Measurements from ENCODE around the gene KLHL30.

Gene KLHL30

DNA sequence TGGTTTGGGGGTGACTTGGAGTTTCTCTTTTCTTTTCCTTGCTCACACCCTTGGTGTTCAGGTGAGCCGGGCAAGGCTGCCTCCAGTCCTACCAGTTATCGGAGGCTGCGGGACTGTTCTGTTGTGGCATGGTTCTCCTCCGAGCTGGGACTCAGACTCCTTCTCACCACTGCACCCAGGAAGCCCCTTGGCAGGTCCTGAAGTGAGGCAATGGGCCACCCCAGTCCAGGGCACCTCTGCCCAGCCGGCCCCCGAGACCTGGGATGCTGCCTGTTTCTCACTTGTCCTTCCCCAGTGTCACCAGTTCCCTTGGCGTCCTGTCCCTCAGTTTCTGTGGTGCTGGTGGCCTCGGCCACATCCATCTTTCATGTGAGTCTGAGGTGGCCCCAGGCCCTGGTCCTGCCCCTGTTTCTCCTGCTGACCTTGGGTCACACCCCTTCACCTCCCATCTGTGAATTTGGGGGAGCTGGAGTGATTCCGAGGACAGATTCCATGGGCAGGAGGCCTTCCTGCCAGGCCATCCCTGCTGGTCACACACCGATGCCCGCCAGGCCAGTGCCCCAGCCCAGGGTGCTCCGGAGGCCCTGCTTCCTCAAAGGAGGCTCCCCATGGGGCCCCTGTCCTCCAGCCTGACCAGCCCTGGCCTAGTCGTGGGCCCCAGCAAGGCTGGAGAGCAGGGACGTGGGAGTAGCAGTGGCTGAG, 6.6 kb upstream of the KLHL30 start:
- no peak for DNase-seq

DNA sequence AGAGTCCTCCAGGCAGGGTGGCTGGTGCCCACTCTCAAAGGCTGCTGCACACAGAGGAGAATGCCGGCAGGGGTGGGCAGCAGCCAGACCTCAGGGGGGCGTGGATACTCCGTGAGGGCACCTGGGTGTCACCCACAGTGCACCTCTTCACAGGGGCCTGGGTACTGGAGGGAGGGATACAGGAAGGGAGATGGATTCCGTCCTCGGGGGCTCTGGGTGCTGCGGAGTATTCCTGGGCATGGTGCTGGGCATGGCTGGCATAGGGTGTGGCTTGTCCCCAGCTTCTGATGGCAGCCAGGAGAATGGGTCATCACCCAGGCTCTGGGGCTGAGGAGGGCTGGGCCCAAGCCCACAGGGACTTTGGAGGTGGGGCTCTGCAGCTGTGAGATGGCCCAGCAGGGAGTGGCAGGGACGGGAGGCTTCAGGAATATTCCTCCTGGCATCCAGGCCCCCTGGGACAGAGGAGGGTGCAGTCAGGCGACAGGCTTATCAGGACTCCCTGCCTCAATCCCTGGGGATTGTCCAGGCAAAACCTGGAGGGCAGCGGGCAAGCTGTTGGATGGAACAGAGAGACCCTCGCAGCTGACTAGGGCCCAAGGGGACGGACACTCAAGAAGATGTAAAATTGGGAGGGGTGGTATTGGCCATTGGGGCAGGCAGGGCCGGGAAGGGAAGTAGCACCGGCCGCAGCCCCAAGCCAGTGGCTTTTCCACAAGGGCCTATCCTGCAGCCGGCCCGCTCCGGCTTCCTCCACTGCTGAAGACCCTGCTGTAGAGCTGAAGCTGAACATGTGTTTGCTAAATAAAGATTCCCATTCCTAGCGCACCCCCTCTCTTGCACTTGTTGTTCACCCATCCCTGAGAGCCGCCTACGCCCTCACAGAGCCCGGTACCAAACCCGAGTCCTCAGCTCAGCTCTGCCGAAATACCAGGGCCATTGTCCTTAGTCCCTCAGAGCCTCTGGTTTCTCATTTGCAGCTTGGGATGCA, 5.7 kb upstream of the KLHL30 start:
- DNase-seq = no peak

DNA sequence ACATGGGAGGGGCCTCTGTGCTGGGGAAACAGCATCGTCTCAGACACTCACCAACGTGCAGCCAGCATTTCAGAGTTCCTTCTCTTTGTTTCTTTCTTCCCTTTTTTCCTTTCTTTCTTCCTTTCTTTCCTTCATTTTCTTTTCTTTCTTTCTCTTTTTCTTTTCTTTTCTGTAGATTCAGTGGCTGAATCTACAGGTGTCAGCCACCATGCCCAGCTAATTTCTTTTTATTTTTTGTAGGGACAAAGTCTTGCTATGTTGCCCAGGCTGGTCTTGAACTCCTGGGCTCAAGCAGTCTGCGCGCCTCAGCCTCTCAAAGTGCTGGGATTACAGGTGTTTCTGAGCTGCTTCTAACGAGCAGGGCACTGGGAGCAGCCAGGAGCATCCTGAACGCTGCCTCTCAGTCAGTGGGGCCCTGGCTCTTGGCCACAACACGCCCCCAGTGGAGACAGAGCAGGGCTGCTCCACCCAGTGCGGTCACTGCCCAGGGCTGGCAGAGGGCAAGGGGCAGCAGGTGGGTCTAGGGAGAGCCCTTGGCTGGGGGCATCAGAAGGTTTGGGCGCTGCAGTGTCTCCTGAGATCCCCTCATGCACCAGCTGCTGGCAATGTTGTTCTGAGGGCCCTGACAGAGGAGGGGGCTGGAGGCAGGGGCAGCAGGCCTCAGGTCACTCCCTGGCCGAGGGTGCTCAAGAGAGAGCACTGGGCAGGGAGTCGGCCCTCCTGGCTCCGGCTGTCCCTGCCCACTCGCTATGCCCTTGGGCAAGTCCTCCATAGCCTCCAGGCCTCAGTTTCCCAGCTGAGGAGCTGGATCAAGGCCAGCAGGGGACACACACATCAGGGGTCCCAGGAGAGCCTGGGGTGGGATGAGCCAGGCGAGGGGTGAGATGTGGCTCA, 4.7 kb upstream of the KLHL30 start:
- DNase-seq = no peak

DNA sequence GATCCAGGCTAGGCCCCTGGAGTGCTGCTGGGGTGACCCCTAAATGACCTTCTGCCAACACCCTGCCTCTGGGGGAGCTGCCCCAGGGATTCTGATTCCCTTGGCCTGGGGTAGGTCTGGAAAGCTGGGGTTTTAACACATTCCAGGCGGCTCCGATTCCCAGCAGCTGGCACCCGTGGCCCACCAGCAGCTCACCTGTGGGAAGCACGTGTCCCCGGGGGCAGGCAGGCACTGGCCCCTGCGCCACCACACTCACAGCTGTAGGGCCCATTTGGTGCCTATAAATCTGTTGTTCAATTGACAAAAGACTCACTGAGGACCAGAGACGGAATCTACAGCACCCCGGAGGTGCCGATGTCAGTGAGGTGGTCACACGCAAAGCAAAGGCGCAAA, 4.1 kb upstream of the KLHL30 start:
- no peak for DNase-seq

DNA sequence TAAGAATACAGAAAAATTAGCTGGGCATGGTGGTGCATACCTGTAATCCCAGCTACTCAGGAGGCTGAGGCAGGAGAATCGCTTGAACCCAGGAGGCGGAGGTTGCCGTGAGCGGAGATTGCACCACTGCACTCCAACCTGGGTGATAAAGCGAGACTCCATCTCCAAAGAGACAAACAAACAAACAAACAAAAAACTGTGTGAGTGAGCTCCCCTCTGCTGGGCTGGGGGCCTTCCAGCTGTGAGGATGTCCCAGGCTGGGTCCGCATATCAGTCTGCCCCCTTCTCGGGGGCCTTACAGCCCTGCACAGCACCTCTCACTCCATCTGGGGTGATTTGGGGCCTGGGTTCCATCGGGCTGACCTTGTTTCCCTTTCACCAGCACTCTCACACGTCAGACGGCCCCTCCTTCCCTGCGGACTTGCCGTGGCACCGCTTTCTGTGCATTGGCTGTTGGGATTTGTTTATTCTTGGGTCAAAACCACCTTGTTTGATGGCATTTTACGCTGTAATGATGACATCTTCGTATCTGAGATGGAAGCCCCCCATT, 2.8 kb upstream of the KLHL30 start:
- DNase-seq = no peak

DNA sequence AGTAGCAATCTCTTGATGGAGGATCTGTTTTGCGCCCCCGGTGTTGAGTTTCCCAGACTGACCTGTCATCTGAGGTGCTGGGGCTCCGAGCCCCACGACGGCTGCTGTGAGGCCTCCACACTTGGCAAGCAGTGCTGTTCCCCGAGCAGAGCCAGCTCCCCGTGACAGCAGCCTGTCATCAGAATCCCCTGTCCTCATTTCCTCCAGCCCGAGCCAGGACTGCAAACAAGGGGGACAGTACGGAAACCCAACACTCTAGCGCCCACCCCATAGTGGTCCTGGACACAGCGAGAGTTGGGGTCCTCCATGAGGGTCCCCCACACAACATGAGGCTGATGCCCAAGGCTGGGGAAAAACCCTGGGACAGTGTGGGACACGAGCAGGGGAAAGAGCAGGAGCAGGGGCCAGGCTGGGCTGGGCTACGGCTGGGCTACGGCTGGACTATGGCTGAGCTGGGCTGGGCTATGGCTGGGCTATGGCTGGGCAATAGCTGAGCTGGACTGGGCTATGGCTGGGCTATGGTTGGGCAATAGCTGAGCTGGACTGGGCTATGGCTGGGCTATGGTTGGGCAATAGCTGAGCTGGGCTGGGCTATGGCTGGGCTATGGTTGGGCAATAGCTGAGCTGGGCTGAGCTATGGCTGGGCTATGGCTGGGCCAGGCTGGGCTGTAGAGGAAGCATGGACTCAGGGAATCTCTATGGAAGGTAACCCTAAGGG, 1.5 kb upstream of the KLHL30 start:
- peak; percentile 34 for DNase-seq

DNA sequence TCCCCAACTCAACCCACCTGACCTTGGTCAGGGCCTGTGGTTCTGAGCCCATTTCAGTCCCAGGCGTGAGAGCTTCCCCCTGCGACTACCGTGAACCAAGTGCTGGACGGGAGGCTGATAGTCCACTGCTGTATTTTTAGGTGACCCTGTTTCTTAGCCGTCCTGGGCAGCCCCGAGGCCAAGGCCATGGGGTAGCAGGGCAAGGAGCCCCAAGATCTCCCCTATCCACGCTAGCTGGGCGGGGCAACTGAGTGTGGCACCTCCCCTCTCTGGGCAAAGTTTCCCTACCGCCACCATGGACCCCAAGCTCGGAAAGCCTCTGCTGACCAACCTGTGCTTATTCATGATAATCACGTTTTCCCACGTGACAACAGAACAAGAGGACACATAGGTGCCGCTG, 583 bp upstream of the KLHL30 start:
- DNase-seq = no peak

DNA sequence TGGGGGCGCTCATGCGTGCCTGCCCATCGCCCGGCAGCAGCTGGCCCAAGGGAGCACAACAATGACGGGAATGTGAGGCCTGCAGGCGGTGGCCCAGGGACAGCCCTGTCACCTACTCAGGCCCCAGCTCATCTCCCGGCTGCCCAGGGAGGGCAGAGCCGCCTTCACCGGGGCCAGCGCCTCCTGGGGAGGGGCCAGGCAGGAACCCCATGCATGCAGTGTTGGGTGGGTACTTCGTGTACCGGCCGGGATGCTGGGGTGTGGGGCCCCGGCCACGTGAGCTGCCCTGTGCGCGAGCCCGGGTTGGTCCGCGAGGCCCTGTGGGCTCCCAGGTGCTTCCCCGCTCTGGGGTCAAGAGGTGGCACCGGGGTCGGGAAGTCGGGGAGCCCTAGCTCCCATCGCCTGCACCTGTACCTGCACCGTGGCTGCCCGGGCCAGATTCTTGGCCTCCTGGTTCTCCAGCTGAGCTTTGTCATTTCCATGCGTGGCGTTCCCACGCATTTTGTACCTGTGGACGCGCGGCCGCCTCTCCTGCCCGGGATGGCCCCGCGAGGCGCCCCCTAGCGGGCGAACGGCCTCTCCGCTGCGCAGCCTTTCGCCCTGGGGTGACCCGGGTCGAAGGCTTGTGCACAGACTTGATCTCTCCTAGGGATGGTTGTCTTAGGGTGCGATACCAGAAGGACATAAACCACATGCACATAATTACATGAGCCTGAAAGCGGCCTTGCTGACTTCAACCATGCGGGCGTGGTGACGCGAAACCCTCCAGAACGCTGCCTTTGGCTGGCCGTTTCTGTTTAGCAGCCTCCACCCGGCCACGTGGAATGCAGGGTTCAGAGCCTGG, 950 bp downstream of the KLHL30 start:
- DNase-seq = no peak

DNA sequence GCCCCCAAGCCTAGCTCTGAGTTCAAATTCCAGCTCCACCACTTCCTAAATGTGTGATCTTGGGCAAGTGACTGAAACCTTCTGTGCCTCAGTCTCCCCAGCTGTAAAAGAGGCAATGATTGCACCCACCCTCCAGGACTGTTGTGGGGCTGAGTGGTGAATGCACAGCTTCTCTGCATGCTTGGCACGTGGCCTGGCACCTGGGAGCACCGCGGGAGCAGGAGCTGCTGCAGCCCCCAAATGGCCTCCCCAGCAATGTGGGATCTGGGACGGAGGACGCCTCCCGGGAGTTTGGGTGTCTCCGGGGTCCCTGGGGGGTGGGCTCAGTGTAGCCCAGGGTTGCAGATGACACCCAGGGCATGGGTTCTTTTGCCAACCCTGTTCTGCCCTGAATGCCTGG, 1.6 kb downstream of the KLHL30 start:
- DNase-seq = no peak

DNA sequence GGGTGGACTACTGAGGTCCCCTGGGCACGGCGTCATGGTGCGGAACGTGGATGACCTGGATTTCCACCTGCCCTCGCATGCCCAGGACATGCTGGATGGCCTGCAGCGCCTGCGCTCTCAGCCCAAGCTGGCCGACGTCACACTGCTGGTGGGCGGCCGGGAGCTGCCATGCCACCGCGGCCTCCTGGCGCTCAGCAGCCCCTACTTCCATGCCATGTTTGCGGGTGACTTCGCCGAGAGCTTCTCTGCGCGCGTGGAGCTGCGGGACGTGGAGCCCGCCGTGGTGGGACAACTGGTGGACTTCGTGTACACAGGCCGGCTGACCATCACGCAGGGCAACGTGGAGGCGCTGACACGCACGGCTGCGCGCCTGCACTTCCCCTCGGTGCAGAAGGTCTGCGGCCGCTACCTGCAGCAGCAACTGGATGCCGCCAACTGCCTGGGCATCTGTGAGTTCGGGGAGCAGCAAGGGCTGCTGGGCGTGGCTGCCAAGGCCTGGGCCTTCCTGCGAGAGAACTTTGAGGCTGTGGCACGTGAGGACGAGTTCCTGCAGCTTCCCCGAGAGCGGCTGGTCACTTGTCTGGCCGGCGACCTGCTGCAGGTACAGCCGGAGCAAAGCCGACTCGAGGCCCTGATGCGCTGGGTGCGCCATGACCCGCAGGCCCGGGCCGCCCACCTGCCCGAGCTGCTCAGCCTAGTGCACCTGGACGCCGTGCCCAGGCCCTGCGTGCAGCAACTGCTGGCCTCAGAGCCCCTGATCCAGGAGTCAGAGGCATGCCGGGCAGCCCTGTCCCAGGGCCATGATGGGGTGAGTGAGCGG, 2.5 kb downstream of the KLHL30 start:
- DNase-seq = no peak

DNA sequence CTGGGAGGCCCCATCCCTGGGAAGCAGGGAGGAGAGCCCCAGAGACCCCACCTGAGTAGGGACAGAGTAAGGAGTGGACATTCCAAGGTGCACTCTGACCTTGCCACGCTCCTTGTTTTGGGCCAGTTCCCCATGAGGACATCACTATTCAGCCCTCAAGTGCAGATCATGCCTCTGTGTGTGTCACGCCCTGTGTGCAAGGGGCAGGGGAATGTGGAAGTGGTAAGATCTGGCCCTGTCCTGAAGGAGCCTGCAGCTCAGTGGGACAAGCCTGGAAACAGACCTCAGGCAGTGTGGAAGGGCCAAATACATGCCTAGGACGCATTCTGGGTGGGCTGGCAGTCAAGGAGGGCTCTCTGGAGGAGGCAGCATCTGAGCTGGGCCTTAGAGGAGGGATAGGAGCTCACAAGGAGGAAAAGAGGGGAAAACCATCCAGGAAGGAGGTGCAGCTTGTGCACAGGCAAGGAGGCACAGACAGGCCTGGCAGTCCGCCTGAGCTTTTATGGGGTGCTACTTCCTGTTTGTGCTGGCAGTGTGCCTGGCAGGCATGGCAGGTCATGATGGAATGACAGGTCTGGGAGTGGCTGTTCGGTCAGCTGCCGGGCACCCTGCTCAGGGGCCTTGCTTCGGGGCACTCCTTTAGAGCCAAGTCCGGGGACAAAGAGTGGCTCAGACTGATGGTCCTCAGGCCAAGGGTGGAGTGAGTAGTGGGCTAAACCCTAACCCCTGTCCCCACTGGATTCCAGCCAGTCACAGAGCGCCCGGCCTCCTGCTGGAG, 3.3 kb downstream of the KLHL30 start:
- DNase-seq = peak; percentile 39

DNA sequence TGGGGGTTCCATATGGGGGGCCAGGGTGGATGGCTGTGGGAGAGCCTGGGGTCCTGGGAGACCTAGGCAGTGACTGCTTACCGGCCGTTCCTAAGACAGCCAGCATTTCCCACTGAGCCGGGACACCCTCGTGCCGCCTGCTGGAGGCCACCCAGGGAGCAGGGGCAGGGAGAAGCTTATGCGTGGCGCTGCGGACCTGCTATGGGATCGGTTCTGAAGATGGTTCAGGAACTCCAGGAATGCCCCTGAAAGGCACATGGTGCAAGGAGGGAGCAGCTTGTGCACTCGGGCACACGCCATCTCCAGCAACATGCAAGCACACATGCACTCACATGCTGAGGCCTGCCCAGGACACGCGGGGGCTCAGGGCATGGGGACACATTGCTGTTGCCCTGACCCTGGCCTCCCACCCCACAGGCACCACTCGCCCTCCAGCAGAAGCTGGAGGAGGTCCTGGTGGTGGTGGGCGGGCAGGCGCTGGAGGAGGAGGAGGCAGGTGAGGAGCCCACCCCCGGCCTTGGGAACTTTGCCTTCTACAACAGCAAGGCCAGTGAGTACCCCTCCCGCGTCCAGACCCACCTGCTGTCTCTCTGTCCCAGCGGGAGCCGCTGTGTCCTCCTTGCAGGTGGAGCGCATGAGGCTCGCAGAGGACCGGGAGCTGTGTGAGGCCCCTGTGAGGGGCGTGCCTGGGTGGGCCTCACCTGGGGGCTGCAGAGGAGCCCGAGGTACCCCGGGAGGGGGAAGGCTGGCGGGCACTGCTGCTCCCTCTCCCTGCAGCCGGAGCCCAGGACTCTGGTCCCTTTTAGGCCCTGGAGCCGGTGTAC, 4.1 kb downstream of the KLHL30 start:
- no peak for DNase-seq

DNA sequence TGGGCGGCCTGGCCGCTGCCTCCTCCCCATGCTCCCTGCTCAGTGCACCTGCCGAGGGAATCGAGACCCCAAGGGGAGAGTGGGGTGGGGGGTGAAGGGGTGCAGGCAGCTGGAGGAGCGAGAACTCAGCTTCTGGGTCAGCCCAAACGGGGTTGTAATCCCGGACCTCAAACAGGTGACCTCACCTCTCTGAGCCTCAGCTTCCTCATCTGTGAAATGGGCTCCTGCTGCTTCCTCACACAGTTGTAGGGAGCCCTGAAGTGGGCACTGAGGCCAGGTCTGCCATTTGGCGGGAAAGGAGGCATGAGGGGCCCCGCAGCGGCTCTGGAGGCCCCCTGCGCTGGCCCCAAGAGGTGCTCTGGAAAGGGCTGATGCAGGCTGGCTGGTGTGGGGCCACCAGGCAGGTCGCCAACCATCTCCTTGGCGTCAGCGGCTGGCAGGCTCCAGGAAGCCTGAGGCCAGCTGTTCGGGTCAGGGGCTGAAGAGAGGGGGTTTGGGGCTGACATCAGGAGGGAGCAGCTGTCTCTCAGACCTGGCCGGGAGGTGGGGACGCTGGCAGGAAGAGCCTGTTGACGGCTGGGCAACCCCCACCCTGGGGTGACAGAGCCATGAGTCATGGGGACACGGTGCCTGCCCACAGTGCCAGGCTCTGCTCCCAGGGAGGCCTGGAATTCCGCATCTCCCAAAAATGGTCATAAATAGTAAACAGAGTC, 4.9 kb downstream of the KLHL30 start:
- DNase-seq = peak; percentile 46

DNA sequence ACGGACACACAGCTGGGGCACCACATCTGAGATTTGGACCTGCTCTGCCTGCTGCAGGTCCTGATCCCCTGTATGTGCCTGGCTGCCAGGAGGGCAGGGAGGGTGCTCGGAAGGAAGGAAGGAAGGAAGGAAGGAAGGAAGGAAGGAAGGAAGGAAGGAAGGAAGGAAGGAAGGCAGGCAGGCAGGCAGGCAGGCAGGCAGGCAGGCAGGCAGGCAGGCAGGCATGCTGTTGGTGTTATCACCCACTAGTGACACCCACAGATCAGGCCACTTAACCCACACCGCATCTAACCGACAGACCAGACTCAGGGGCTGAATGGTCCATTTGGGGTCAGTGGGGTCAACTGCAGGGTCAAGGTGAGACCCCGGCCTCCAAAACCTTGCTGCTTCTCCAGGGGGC, 5.8 kb downstream of the KLHL30 start:
- DNase-seq = no peak

DNA sequence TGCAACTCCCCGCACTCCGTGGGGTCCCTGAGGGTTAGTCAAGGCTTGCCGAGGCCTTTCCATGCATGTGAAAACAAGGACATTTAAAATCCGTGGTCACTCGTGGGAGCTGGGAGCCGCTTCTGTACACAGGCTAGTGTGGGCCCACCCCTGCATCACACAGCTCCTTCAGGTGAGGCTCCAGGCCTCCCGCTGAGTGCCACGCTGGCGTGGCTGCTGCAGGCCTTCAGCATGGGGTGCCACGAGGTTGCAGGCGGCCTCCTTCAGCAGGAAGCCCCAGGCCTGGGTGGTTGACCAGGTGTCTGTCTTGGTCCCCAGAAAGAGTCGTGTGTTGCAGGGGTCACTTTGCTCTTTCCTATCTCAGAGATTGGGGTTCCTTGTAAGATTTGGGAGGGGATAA, 6.6 kb downstream of the KLHL30 start:
- DNase-seq = no peak

DNA sequence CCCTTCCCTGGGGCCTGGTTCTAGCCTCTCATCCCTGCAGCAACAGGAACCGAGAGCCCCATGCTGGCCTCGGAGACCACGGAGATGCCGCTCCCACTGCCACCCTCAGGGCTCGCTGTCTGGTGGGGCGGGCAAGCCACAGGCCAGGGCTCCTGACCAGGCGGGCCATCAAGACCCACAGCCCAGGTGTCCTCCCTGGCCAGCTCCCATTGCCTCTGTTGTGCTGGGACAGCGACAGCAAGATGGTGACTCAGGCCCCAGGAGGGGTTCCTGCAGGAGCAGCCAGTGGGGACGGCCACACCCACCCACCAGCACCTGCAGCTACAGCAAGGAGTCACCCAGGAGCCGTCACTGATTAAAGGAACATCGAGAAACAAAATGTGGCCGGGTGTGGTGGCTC, 7.4 kb downstream of the KLHL30 start:
- no peak for DNase-seq

DNA sequence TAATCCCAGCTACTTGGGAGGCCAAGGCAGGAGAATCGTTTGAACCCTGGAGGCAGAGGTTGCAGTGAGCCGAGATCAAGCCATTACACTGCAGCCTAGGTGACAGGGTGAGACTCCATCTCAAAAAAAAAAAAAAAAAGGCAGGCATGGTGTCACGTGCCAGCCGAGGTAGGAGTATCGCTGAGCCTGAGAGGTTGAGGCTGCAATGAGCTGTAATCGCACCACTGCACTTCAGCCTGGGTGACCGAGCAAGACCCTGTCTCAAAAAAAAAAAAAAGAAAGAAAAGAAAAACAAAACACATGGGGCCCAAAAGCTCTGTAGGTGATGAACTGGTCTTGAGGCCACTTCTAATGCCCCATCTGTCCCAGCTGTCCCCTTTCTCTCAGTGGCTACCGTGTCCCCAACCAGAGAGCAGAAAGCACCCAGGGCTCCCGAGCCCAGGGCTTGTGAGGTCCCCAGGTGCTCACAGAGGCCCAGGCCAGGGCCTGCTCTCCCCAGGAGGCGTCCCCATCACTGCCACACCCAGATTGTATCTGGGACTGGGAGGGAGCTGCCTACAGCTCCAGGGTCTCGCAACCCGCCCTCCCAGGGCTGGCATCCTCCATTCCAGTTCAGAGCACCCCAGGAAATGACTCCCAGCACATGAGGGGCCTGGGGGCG, 8.5 kb downstream of the KLHL30 start:
- DNase-seq = no peak
